HG02610 (cell line): ENCODE data around the gene CABLES1.

Experiments used
- ATAC-seq: cut with Tn5 transposase; IDR thresholded peaks from one replicate; pipeline ENCODE4 v1.9.1; 2021; ENCODE audit warnings: mild to moderate bottlenecking, moderate library complexity; ENCODE audit not compliant: unreplicated experiment

The CABLES1 gene

DNA sequence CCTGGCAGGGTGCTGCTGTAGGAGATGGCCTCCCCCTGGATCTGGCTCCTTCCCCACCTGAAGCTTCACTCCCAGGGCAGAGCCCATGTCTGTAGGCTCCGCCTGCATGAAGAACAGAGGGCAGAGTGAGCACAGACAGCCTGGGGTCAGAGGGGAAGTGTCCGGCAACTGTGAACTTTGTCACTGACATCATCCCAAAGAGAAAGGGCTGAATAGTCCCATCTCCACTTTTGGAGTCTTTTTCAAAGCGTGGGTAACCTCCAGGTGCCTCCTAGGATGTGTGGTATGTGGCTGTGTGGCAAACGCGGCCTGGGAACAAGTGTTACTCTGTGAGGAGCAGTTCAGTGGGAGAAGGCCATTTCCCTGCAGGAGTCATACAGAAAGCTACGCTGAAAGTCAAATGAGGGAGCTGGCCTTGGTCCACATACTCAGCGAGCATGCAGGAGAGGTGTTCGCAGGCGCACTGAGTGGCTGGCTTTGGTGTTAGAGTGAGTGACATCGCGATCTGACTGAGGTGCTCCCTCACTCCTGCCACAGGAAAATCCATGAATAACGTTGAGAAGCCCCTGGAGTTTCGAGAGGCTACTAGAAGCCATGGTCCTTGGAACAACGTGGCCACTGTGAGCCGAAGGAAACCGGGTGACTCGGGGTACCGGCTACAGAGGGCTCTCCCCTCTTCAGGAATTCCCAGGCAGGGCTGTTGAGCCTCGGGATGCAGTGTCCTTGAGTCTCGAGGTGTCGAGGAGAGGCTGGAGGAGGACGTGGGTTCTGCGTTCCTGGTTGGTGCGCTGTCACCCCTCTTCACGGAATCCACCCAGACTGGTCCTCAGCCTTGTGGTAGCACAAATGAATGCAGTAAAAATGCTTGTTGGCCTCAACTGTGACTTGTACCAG lies 54.7 kb downstream of the CABLES1 start:
- ATAC-seq, result no peak

DNA sequence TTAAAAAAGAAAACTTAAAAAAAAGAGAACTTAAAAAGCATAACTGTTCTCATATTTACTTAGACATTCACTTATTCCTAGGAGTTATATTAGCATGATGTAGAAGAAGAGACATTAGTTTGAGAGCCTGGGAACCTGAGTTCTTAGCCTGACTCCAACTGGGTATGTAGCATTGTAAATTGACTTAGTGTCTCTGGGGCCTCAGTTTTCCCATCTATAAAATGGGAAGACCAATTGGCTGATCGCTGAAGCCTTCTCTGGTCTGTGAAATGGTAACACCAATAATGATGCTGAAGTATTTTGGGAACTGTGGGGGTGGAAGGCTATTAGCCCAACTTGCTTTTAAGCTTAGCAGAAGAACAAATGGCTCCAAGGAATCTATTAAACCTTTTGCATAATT lies 55.9 kb downstream of the CABLES1 start:
- no peak for ATAC-seq

- ATAC-seq, result no peak
Measured at GRCh38 chr18:23193742-23194141, 58.5 kb downstream of the CABLES1 start.

GRCh38 chr18:23194155-23194996 lies 59.1 kb downstream of the CABLES1 start:
- ATAC-seq, result no peak

DNA sequence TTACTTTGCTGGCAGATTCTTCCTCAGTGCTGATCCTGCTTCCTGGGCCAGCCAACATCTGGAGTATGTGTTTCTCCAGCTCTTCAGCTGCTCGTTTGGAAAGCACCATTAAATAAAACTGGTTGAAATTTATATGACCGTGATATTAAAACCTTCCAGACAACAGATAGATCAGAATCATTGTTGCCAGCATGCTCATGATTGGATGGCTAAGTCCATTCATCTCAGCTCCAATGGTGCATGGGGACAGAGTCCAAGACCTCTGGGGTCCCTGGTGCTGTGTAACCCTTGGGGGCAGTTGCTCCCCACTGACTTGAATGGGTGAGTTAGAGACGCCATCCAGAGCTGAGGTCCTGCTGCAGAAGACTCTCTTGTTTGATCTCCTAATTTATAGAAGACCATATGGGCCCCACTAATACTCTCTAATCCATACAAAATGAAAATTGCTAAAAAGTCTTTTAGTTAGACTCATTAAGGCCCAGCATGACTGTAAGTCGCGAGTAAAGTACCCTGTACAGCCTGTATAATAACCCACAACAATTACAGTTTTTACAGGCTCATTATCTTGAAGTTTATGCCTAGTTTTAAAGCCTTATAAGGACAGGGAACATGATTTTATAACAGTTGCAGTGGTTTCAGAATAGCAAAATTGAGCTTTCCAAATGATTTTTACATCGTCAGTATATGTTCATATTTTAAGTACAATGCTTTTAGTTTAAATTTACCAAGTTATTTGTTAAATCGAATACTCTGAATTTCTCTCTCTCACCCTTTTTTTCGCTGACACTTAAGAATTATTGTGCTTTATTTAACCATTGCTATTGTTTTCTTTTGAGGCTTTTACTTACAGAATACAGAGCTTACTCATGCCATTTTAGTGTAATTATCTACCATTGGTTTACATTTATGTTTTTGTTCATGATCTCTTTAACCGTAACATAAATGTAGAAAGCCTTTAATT lies 60.0 kb downstream of the CABLES1 start:
- ATAC-seq, result no peak

- ATAC-seq, result no peak
Measured at GRCh38 chr18:23196119-23197007, 61.1 kb downstream of the CABLES1 start.

DNA sequence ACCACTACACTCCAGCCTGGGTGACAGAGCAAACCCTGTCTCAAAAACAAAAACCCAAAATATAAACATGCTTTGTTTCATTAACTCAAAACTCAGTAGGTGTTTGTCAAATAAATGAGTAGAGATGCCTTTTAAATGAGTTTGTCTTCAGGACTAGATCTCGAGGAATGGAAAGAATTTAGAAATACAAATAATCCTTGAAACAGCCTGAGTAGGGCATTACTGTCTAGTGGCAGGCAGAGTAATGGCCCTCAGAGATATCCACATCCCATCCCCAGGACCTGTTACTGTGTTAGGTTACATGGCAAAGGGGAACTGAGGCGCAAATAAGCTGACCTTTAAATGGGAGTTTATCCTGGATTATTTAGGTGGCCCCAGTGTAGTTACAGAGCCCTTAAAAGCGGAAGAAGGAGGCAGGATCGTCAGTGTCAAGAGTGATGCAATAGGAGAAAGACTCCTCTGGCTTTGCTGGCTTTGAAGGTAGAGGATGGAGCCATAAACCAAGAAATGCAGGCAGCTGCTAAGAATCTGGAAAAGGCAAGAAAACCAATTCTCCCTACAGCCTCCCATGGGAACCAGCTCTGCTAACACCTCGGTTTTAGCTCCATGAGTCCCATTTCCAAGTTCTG lies 63.0 kb downstream of the CABLES1 start:
- no peak for ATAC-seq

DNA sequence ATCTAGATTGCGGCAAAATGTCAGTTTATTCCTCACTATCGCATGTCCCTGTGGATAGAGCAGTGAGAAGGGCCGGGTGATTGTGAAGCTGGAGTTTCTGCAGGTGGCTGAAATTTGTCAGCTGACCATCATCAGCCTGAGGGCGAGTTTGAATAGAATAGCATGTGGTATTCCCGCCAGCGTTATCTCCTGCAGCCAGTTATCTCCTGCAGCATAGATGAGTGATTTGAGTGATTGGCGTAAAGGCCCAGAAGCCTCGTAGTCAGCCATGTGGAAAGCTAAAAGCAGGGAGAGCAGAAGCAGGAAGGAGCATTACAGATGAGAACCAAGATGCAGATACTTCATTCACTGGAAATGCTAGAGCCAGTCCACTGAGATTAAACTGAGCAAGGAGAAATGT lies 65.5 kb downstream of the CABLES1 start:
- no peak for ATAC-seq

GRCh38 chr18:23201741-23202140 lies 66.5 kb downstream of the CABLES1 start:
- ATAC-seq, result no peak

- no peak for ATAC-seq
Measured at GRCh38 chr18:23203891-23204432, 68.7 kb downstream of the CABLES1 start.

DNA sequence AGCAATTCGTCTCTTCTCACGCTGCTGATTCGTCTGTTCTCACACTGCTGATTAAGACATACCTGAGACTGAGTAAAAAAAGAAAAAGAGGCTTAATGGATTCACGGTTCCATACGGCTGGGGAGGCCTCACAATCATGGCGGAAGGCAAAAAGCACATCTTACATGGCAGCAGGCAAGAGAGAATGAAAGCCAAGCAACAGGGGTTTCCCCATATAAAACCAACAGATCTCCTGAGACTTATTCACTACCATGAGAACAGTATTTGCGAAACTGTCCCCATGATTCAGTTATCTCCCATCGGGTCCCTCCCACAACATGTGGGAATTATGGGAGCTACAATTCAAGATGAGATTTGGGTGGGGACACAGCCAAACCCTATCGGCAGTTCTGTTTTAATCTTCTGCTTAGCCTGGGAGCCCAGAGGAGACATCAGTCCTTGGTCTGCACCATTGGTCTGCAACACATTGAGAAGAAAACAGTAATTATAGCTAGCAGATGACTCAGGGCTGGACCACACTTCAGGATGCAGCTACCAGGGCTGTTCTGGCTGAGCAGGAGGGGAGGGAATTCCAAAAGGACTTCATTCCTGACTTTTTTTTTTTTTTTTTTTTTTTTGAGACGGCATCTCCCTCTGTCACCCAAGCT lies 69.4 kb downstream of the CABLES1 start:
- ATAC-seq, result no peak

DNA sequence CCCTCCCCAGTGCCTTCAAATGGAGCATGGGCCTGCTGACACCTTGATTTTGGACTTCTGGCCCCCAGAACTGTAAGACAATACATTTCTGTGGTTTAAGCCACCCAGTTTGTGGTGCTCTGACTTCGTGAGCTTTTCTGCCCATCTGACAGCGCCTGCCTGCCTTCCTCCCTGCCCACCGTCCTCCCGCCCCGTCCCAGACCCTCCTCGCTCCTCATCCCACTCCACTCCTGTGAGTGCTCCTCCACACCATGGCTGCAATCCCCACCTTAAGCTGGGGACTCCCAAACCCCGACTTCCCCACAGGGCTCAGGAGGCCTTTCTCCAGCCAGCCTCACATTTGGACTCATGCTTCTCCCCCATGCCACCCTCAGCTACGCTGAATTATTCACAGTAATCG lies 70.7 kb downstream of the CABLES1 start:
- ATAC-seq, result no peak

GRCh38 chr18:23207191-23207955 lies 72.1 kb downstream of the CABLES1 start:
- ATAC-seq, result no peak

GRCh38 chr18:23207994-23208393 lies 72.7 kb downstream of the CABLES1 start:
- no peak for ATAC-seq

GRCh38 chr18:23208600-23208999 lies 73.3 kb downstream of the CABLES1 start:
- ATAC-seq, result no peak

DNA sequence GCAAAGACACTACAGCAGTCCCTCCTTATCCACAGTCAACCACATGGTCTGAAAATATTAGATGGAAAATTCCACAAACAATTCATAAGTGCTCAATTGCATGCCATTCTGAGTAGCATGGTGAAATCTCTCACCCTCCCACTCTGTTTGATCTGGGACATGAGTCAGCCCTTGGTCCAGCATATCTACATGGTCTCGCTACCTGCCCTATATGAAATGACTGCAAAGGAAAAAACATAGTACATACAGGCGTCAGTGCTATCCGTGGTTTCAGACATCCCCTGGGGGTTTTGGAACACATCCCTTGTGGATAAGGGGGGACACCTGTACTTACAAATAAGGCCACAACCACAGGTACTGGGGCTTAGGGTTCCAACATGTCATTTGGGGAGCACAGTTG lies 73.7 kb downstream of the CABLES1 start:
- no peak for ATAC-seq

- ATAC-seq, result no peak
Measured at GRCh38 chr18:23209796-23210195, 74.5 kb downstream of the CABLES1 start.

- ATAC-seq, result no peak
Measured at GRCh38 chr18:23210526-23210925, 75.2 kb downstream of the CABLES1 start.
